CD14-positive monocyte (primary cell): ENCODE results near the gene ZNF831. TPM values are rescaled to one million over a fixed set of nuclear protein-coding genes. Genes with fewer than 3 reads are reported as not detected.

ENCODE experiments used
- DNase-seq, 3 donors: peaks; one replicate each; pipeline ENCODE4 v3.0.0-alpha.2; 2011 to 2022
- H2AFZ ChIP-seq: 2 replicates; pipeline ENCODE4 v1.6.0; 2012; ENCODE audit warnings: mild to moderate bottlenecking, low read depth, low read length, inconsistent platforms; ENCODE audit not compliant: insufficient read depth, poor library complexity, severe bottlenecking
- H3K27ac ChIP-seq, 2 donors: 1 replicate in 1 of 2; 2 replicates in 1 of 2; pipeline ENCODE4 v1.5.1; 2012 to 2013; ENCODE audit warnings: low read length in 2 of 2, control low read depth in 1 of 2, inconsistent platforms in 1 of 2, low read depth in 1 of 2, mild to moderate bottlenecking in 1 of 2
- H3K27me3 ChIP-seq, 2 donors: one replicate each; pipeline versions ENCODE4 v1.6.0 to v1.6.1; 2011 to 2013; ENCODE audit warnings: low read length in 2 of 2; ENCODE audit not compliant: control insufficient read depth in 2 of 2, insufficient read depth in 2 of 2
- H3K36me3 ChIP-seq, 2 donors: replicated peaks in 1 of 2; 1 replicate in 1 of 2; 2 replicates in 1 of 2; pipeline versions ENCODE4 v1.5.1 to v1.6.1; 2012 to 2013; ENCODE audit warnings: low read length in 2 of 2, control low read depth in 1 of 2, inconsistent platforms in 1 of 2, mild to moderate bottlenecking in 1 of 2; ENCODE audit not compliant: insufficient read depth in 2 of 2, control insufficient read depth in 1 of 2
- H3K4me1 ChIP-seq, 2 donors: 1 replicate in 1 of 2; 2 replicates in 1 of 2; pipeline versions ENCODE4 v1.5.1 to v1.6.1; 2012 to 2013; ENCODE audit warnings: low read length in 2 of 2, control low read depth in 1 of 2, inconsistent platforms in 1 of 2, mild to moderate bottlenecking in 1 of 2, moderate library complexity in 1 of 2; ENCODE audit not compliant: insufficient read depth in 2 of 2, control insufficient read depth in 1 of 2
- H3K4me2 ChIP-seq: replicated peaks from 2 replicates; pipeline ENCODE3; 2012; ENCODE audit warnings: low read length, moderate library complexity, mild to moderate bottlenecking; ENCODE audit not compliant: poor library complexity, severe bottlenecking; ENCODE audit errors: extremely low read depth
- H3K4me3 ChIP-seq, 3 experiments: fragments of 200-600 bp in 1 of 3; sonication (generic) in 1 of 3; replicated peaks in 1 of 3; 1 replicate in 2 of 3; 2 replicates in 1 of 3; pipeline ENCODE4 v1.5.1; 2011 to 2013; ENCODE audit warnings: low read length in 3 of 3, mild to moderate bottlenecking in 3 of 3, control low read depth in 2 of 3, low read depth in 2 of 3, inconsistent platforms in 1 of 3, moderate library complexity in 1 of 3
- H3K79me2 ChIP-seq: 2 replicates; pipeline ENCODE4 v1.6.0; 2012; ENCODE audit warnings: mild to moderate bottlenecking, control low read depth, inconsistent platforms, low read length, moderate library complexity; ENCODE audit not compliant: insufficient read depth
- H3K9ac ChIP-seq: 2 replicates; pipeline ENCODE4 v1.6.0; 2017; ENCODE audit warnings: low read length, mild to moderate bottlenecking; ENCODE audit not compliant: insufficient read depth, poor library complexity, severe bottlenecking
- H3K9me3 ChIP-seq, 2 donors: replicated peaks in 1 of 2; 1 replicate in 1 of 2; 2 replicates in 1 of 2; pipeline versions ENCODE4 v1.5.1 to v1.6.1; 2012 to 2013; ENCODE audit warnings: low read length in 2 of 2, control low read depth in 1 of 2; ENCODE audit not compliant: control insufficient read depth in 1 of 2, insufficient read depth in 1 of 2
- H4K20me1 ChIP-seq: 2 replicates; pipeline ENCODE4 v1.6.0; 2012; ENCODE audit warnings: mild to moderate bottlenecking, low read length, control low read depth, moderate library complexity; ENCODE audit not compliant: insufficient read depth
- H3K27ac Mint-ChIP-seq, 7 donors: one replicate each; pipeline ENCODE4 v1.8.0; 2020; ENCODE audit warnings: mild to moderate bottlenecking in 7 of 7, mixed read lengths in 7 of 7, moderate library complexity in 6 of 7, inconsistent platforms in 2 of 7
- H3K27me3 Mint-ChIP-seq, 3 donors: one replicate each; pipeline ENCODE4 v1.8.0; 2021 to 2022; ENCODE audit warnings: low read depth in 3 of 3, mild to moderate bottlenecking in 3 of 3, mixed read lengths in 3 of 3, moderate library complexity in 3 of 3, inconsistent platforms in 1 of 3
- H3K36me3 Mint-ChIP-seq, 2 donors: one replicate each; pipeline ENCODE4 v1.8.0; 2020; ENCODE audit warnings: mixed read lengths in 2 of 2, inconsistent platforms in 1 of 2, mild to moderate bottlenecking in 1 of 2
- H3K4me1 Mint-ChIP-seq: one replicate; pipeline ENCODE4 v1.8.0; 2020; ENCODE audit warnings: mild to moderate bottlenecking, mixed read lengths
- H3K4me3 Mint-ChIP-seq, 2 donors: one replicate each; pipeline ENCODE4 v1.8.0; 2020; ENCODE audit warnings: mild to moderate bottlenecking in 2 of 2, mixed read lengths in 2 of 2, moderate library complexity in 1 of 2
- H3K9me3 Mint-ChIP-seq, 7 donors: one replicate each; pipeline ENCODE4 v1.8.0; 2020 to 2022; ENCODE audit warnings: mixed read lengths in 7 of 7, mild to moderate bottlenecking in 6 of 7, moderate library complexity in 6 of 7, inconsistent platforms in 2 of 7
- WGBS: methylation state at CpG from one replicate; pipeline ENCODE4 v1.1.5; 2013; ENCODE audit warnings: missing lambda C conversion rate; ENCODE audit not compliant: insufficient coverage; 5-methylcytosine and 5-hydroxymethylcytosine counted together
- intact Hi-C, 2 donors: fragments of 100-400 bp; cut with micrococcal nuclease; formaldehyde crosslinking; loops; one replicate each; pipeline versions ENCODE4 v1.15.0 to v1.15.1; 2023
- polyA plus RNA-seq, 3 donors: library from polyadenylated mRNA; depleted of rRNA in 1 of 3; unstranded in 2 of 3; stranded (reverse) in 1 of 3; fragments of 300-500 nt in 2 of 3; fragments of >200 nt in 1 of 3; fragmentation: Illumina TruSeq in 2 of 3; gene quantifications; 1 replicate in 2 of 3; 2 replicates in 1 of 3; pipeline ENCODE4 v1.2.3, GENCODE V29; 2012 to 2021
- TF ChIP-seq, protein P1 (sequence below): fragments of 200-600 bp; IDR thresholded peaks from one replicate; pipeline ENCODE4 v1.8.0; 2022; ENCODE audit warnings: antibody characterized with exemption, mild to moderate bottlenecking

The ZNF831 gene
- polyA plus RNA-seq, 3 donors = 0.03 to 0.09 TPM; not detected in 1

DNA sequence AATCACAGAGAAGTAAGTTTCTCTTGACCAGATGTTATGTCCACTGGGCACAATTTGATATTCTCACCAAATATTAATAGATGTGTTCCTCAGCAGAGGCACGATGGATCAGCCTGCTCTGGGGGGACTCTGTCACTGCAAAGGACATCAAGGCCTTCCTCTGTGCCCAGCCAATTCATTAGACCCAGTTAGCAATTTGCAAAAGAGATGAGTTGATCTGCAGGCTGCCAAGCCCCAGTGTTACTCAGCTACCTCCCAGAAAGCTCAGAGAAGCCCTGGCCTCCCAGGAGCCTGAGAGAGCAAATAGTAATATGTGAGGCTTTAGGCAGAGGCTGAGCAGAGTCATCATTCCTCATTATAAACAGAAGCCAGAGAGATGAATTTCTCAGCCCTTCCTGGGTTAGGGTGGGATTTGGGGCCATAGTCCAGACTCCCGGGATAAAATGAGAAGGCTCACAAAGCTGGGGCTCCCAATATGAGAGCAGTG is 54.2 kb downstream of the ZNF831 start:
- H3K79me2 ChIP-seq = no peaks in the 10 kb centered on the region
- H3K27ac Mint-ChIP-seq = no peak overlapping the region
- H3K27ac ChIP-seq = no peak overlapping the region
- DNase-seq = no peak
- 100% methylated on average over 1 of the region's 2 CpGs for WGBS
- H3K4me3 Mint-ChIP-seq = no peak overlapping the region
- no peak overlapping the region for H2AFZ ChIP-seq
- H3K4me2 ChIP-seq = no peak overlapping the region
- no peak overlapping the region for H3K9ac ChIP-seq
- TF ChIP-seq, protein P1, sequence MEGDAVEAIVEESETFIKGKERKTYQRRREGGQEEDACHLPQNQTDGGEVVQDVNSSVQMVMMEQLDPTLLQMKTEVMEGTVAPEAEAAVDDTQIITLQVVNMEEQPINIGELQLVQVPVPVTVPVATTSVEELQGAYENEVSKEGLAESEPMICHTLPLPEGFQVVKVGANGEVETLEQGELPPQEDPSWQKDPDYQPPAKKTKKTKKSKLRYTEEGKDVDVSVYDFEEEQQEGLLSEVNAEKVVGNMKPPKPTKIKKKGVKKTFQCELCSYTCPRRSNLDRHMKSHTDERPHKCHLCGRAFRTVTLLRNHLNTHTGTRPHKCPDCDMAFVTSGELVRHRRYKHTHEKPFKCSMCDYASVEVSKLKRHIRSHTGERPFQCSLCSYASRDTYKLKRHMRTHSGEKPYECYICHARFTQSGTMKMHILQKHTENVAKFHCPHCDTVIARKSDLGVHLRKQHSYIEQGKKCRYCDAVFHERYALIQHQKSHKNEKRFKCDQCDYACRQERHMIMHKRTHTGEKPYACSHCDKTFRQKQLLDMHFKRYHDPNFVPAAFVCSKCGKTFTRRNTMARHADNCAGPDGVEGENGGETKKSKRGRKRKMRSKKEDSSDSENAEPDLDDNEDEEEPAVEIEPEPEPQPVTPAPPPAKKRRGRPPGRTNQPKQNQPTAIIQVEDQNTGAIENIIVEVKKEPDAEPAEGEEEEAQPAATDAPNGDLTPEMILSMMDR = no peak
- intact Hi-C loops = no loop called here
- H3K4me3 ChIP-seq = no peak overlapping the region
- peaks cover 0 to 1% of the 10 kb centered on the region in 2 donors for H3K36me3 Mint-ChIP-seq
- no peaks in the 10 kb centered on the region for H3K9me3 ChIP-seq
- H3K36me3 ChIP-seq = no peaks in the 10 kb centered on the region
- H3K27me3 ChIP-seq = peaks cover 25 to 26% of the 10 kb centered on the region in 2 donors
- H3K4me1 Mint-ChIP-seq = peaks cover 10% of the 10 kb centered on the region
- no peaks in the 10 kb centered on the region for H4K20me1 ChIP-seq
- peaks cover 0 to 7% (median 0%) of the 10 kb centered on the region in 7 donors for H3K9me3 Mint-ChIP-seq
- H3K27me3 Mint-ChIP-seq = peaks cover 18 to 21% (median 19%) of the 10 kb centered on the region in 3 donors
- peaks cover 6 to 9% of the 10 kb centered on the region in 2 donors for H3K4me1 ChIP-seq

DNA sequence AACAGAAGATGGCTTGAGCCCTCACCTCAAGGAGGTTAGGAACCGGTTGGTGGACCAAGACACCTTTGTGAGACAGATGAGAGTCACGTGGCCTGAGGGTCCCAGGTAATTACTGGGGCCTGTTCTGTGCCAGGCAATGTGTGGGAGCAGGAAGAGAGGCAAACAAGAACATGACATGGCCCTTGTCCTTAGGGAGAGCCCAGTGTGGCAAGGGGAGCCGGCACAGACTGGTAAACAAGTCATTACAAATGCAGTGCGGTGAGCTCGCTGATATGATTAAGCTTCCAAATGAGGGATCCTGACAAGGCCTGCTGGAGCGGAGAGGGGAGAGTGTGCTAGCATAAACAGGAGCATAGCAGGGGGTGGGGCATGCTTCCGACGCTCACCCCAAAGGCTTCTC is 55.6 kb downstream of the ZNF831 start:
- Histone ChIP-seq H3K27me3 (peaks cover 38 to 40% of the 10 kb centered on the region in 2 donors), H3K4me1 (peaks cover 6 to 10% of the 10 kb centered on the region in 2 donors), H2AFZ (no peak overlapping the region), H3K27ac (no peak overlapping the region), H3K4me2 (no peak overlapping the region), H3K9me3 (no peaks in the 10 kb centered on the region), H3K9ac (no peak overlapping the region), H3K4me3 (no peak overlapping the region), H4K20me1 (no peaks in the 10 kb centered on the region), H3K79me2 (no peaks in the 10 kb centered on the region), H3K36me3 (no peaks in the 10 kb centered on the region)
- H3K4me1 Mint-ChIP-seq = peaks cover 14% of the 10 kb centered on the region
- 97% methylated on average over 8 of the region's 8 CpGs for WGBS
- H3K9me3 Mint-ChIP-seq = peaks cover 0 to 9% (median 0%) of the 10 kb centered on the region in 7 donors
- H3K27me3 Mint-ChIP-seq = peaks cover 29 to 33% (median 33%) of the 10 kb centered on the region in 3 donors
- no peak for DNase-seq
- intact Hi-C loops = no loop called here
- no peak overlapping the region for H3K4me3 Mint-ChIP-seq
- no peak overlapping the region for H3K27ac Mint-ChIP-seq
- TF ChIP-seq, protein P1 = no peak
- H3K36me3 Mint-ChIP-seq = peaks cover 0 to 3% of the 10 kb centered on the region in 2 donors
